T1000 (cell line): ENCODE data around the gene CABP1.
"Not testable (repeated sequence)": the region's sequence is repeated elsewhere in the genome, so short reads cannot be mapped to it uniquely, and the experiment has no call there.

ENCODE experiments used
- DNase-seq: peaks from one replicate; lab custom pipeline; 2025; ENCODE audit warnings: mixed read lengths; lab: John Stamatoyannopoulos, UW

CABP1 gene

DNA sequence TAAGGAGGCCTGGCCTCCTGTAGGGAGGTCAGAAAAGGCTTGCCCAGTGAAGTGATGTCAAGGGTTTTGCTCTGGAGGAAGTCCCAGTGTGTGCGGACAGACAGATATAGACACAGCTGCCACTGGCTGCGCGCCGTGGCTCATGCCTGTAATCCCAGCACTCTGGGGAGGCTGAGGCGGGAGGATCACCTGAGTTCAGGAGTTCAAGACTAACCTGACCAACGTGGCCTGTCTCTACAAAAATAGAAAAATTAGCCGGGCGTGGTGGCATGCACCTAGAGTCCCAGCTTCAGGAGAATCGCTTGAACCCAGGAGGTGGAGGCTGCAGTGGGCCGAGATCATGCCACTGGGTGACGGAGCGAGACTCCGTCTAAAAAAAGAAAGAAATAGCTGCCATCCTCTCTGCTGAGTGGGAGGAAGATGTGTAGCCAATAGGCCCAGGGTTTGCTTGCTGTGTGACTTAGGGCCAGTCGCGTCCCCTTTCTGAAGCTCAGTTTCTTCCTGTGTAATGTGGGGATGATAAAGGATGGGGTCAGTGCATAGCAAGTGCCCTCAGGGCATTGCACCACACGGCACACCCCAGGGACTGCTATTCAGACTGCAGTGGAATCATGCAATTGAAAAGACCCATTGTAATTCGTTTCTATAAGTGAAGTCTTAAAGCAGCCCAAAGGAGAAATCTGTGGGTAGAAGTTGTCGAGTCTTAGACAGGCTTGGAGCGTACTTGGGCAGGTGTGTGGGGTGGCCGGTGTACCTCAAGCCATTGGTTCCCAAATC lies 27.9 kb downstream of the CABP1 start:
- no peak for DNase-seq

DNA sequence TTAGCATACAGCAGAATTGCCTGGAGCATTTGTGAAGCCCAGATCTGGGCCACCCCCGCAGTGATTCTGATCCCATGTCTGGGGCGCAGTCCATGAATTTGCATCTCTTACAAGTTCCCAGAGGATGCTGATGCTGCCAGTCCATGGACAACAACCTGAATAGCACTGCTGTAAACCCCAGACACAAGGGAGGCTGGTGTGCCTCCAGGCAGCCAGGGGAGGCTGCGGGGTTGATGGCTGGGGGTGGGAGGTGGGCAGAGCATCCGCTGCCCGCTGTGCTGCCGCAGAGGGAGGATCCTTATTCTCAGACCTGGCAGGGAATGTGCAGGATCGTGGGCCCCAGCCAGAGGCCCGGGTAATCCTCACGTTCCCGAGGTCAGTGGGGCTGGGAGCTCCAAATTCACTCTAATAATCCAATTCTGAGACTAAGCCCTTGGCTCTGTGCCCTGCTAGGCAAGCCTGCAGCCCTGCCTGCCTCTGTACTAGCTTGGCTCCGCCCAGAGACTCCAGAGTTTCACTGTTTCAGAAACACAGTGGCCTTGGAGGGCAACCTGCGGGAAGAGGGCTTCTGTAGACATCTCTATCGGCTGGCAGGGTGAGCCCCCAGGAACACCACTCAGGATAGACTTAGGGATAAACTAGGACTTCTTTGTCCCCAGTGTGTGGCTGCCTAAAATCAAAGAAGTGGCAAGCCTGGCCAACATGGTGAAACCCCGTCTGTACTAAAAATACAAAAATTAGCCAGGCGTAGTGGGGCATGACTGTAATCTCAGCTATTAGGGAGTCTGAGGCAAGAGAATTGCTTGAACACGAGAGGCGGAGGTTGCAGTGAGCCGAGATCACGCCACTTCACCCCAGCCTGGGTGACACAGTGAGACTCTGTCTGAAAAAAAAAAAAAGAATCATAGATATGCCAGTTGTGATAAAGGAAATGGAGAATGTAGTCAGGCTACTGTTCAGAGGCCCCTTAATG lies 28.7 kb downstream of the CABP1 start:
- DNase-seq, result no peak

DNA sequence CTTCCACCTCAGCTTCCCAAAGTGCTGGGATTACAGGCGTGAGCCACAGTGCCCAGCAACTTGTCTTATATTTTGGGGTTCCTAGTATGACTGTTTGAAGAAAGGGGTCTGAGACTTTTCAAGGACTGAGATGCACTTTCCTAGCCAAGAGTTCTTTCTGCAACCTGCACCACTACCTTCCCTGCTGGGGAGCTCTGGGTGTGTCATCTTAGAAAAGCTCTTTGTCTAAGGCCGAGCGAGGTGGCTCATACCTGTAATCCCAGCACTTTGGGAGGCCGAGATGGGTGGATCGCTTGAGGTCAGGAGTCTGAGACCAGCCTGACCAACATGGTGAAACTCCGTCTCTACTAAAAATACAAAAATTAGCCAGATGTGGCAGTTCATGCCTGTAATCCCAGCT lies 29.8 kb downstream of the CABP1 start:
- DNase-seq, result not testable (repeated sequence)

DNA sequence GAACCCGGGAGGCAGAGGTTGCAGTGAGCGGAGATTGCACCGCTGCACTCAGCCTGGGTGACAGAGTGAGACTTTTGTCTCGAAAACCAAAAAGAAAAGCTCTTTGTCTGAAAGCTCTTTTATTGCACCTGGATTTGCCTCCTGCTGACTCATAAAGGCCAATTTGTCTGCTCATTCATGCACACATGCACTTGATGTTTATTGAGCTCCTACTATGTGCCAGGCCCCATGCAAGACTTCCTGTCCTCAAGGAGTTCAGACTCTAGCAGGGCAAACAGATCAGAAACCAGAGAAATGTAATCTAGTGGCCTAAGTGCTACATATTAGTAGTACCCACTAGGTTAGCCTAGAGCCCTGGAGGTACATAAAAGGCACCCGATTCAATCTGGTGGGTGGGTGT lies 30.2 kb downstream of the CABP1 start:
- no peak for DNase-seq

DNA sequence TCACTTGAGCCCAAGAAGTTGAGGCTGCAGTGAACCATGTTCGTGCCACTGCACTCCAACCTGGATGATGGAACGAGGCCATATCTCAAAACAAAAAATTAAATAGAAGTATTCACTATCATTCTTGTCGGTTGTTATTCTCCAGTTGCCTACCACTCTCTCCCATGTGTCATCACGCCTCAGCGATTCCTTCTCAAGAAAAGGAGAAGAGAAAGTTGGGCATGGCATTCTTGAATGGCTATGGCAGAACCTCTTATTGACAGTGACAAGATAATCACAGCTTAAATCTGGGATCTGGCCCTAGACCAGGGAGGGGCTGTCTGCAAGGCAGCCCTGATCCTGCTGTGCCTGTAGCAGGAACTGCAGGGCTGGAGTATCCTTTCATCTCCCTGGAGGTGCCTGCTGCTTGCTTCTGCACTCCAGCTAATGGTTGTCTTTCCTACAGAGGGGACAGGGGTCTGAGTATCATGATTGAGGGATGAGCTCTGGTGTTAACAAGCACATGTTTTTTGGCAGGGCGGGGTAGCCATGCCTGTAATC lies 33.7 kb downstream of the CABP1 start:
- no peak for DNase-seq

DNA sequence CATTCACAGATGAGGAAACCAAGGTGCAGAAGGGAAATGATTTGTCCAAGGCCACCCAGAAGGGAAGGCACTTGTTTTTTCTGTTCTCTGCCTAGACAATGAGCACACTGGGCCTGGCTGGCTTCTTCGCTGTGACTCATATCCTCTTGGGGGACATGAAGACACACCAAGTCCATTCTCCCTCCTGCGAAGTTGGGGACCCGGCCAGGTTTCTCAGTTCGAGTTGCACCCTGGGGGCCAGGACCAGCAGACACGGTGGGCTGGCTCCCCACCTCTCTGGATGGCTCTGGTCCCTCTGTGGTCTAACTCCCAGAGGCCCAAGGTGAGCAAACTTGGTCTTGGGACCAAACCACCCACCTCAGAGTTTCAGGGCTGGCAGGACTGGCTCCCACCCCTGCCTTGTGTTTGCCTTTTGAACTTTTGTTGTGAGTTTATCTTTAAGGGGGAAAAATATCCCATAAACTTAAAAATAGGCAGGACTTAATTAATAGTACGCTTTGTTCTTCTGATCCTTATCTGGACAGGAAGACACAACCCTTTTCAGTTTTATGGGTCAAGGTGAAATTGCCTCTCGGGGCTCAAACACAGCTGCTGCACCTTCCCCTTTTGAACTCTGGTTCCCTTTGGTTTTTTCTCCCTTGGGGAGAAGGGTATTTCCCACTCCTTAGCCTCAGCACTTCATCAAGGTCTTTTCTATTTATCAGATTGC lies 37.5 kb downstream of the CABP1 start:
- peak; percentile 31 for DNase-seq

DNA sequence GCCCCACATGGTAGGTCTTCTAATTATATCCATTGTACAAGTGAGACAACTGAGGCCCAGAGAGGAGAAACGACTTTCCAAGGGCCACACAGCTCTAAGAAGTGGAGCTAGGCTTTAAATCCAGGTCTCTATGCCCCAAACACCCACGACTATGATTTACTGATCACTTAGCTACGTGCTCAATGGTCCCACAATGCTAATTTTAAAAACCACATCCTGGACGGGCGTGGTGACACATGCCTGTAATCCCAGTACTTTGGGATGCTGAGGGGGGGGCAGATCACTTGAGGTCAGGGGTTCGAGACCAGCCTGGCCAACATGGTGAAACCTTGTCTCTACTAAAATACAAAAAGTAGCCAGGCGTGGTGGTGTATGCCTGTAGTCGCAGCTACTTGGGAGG lies 38.1 kb downstream of the CABP1 start:
- no peak for DNase-seq

DNA sequence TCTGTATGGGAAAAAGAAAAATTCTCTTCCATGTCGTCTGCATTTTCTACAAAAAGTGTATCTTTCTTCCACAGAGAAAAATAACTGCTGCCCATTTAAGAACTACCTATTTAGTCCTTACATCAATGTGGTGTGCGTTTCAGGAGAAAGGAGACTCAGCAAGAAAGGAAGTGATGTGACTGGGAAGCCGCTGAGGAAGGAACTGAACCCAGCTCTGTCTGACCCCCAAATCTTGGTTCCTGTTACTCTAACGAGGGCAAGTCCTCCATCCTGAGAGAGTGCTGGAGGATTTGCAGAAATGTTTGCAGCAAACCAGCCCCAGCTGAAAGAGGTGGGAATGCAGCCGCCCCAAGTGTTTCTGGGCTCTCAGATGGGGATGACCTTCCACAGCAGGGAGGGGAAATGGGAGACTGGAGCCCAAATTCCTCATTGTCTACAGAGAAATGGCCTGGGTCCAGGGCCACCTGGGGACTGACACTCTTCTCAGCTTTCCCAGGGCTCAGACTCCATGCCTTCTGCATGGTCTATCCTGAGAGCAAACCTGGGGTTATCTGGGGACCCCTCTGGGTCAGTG lies 39.8 kb downstream of the CABP1 start:
- no peak for DNase-seq

DNA sequence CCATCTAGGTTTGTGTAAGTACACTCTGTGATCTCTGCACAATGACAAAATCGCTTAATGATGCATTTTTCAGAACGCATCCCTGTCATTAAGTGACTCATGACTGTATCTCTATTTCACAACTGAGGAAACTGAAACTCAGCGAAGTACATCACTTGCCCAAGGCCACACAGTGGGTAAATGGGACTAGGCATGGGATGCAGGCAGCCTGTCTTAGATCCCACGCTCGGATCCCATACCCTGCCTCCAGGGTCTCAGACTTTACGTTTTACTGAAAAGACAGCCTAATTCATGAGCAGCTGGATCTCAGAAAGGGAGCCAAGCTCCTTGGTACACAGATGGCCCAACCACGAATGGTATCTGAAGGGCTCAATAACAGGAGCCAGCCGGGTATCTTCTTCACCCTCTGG lies 44.1 kb downstream of the CABP1 start:
- no peak for DNase-seq

DNA sequence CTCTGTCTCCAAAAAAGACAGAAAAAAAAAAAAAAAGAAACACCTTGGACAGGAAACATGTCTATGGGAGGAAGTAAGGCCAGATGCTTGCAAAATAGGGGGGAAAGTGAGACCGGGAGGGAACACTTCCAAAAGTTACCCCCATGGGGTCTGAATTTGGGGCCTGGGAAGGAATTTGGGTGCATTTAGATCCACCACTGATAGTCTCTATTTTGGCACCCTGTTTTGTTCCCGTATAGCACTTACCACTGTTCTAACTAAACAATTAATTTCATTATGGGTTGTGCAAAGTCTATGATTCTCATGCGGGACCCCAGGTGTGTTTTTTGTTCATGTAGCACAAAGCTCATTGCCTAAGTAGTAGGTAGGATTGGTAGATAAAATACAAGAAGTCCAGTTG lies 45.1 kb downstream of the CABP1 start:
- no peak for DNase-seq

DNA sequence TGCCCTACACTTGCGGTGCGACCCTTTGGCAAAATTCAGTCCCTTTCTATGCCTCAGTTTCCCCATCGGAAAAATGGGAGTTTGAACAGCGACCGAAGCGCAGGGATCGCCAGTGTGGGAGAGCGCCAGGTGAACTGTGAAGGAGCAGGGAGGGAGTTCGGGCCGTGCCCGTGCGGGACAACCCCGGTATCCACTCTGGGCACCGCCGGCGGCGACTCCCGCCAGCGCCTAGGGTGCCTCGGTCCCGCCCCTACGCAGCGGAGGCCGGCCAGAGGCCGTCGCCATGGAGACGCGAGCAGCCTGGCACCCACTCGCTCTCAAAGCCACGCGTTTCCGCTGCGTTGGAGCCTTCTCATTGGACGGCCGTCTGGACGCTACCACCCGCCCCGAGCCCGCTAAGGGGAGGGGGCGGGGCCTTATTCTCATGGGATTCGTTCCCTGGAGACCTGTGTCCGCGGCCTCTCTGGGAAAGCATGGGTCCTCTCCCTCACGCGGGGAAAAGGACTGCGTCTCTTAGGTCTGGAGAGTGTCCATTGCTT lies 45.8 kb downstream of the CABP1 start:
- peak; percentile 91 for DNase-seq

DNA sequence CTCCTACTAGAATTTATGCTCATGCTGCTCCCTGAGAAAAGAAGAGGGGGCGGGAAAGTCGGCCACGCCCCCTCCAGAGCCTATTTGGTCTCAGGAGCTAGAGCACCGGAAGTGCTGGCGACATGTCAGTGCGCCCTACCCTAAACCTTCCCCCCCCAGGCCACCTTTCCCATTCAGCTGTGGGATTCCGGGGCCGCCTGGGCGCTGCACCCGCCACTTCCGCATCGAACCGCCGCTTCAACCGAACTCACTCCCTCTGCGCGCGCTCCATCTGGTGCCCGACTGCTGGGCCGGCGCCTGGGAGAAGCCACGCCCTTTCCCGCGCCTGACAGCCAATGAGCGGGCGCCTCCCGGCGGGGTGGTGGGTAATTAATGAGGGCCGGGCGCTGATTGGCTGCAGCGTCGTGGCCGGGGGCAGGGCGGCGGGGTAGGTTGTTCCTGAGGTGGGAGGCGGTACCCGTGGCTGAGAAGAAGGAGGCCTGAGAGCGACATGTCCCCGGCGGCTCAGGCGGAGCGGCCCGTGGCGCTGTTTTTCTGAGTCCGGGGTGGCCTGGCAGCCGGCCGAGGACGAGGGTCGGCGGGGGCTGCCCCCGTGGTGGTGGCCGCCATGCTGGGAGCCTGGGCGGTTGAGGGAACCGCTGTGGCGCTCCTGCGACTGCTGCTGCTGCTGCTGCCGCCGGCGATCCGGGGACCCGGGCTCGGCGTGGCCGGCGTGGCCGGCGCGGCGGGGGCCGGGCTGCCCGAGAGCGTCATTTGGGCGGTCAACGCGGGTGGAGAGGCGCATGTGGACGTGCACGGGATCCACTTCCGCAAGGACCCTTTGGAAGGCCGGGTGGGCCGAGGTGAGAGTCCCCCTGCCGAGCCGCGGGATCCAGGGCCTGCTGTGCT lies 46.5 kb downstream of the CABP1 start, which contains the start of gene MLEC:
Gene MLEC (plus strand): TSS at position 460 of the 888 bp plus-strand sequence. CDS start 148 bp downstream, at position 608.
- DNase-seq, result peak; percentile 97

DNA sequence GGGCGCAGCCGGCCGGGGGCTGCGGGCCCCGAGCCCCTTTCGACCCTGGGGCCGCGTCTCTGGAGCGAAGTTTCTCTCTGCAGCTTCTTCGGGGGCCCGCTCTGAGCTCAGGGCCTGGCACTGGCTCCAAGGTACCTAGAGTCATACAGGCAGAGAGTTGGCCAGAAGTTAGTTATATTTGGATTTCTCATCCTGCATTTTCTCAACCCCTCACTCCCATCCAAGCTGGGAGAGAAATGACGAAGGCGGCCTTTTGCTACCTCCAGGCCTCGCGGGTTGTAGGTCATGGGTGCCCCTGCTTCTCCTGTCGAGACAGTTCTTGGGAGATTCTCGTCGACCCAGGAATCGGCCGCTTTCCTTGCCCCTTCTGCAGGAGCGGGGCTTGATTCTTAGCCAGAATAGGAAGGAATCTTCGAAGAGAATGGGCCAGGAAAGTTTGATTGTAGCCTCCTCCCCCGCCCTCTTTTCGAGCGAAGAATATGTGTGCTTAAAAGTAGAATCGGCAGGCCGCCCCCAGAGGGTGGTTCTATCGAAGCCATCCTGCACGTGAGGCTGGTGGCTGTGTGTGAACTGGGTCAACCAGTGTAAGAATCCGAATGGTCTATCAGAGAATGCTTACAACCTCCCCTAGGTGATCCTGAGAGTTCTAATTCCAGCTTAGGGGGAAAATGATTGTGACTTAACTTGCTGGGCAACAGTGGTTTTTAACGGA lies 47.3 kb downstream of the CABP1 start:
- no peak for DNase-seq

DNA sequence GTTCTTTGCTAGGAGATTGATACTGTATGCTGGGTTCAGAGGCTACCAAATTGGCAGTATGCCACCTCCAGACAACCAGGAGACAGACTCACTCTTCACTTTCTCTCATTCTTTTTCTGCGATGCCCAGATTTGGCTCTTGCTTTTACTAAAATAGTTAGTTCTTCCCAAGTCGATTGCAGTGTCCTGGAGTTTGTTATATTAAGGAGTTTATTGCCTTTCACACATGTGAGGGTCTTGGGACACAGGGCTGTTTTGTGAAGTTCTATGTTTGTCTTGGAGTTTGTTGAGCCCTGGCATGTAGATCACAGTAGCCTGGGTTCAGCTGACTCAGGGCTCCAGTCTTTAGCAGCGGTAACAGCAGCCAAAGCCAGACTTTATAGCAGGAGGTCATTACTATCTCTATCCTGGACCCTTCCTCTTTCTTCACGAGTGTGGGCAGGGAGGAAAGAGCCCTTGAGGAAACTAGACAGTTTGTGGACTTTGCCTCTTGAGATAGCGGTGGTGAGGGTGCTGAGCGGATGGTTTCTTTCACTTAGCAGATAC lies 48.2 kb downstream of the CABP1 start:
- no peak for DNase-seq

DNA sequence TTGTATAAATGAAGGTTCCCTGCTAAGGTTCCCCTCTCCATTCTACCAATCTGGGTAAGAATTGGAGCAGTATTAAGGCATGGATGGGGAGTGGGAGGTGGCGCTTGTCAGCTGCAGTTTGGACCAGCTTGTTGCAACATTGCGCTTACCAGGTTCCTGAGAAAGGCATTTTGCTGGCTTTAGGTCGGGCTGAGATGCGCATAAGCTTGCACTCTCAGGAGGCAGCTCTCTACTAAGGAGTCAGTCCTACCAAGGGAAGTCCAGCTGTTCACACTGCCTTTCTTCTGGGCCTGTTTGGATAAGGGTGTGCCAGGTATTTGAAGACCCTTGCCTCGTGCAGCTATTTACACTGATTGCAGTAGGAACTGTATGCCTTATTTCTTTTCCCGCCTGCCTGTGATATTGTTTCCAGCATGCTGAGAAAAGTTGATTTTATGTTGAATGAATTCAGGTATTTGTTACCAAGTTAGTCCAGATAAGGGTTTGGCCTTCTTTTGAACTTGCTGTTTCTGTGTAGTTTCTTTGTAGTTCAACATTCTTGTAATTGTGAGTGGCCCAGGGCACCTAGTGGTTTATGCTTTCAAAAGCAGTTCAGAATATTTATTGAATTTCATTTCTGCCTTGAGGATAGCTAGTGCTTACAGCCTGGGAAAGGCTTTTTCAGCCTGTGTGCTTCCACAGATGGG lies 49.1 kb downstream of the CABP1 start:
- DNase-seq, result no peak

DNA sequence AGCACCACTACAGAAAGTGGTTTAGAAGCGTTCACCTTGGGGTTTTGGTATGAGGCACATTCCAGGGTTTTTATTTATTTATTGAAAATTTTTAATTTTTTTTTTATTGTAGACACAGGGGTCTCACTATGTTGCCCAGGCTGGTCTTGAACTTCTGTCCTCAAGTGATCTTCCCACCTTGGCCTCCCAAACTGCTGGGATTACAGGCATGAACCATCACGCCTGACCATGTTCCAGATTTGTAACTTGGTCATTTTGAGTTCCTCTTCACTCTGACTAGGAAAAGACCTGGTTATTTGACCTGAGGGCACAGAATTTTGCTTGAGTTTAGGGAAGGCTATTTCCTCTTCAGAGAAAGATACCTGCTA lies 49.6 kb downstream of the CABP1 start:
- no peak for DNase-seq

DNA sequence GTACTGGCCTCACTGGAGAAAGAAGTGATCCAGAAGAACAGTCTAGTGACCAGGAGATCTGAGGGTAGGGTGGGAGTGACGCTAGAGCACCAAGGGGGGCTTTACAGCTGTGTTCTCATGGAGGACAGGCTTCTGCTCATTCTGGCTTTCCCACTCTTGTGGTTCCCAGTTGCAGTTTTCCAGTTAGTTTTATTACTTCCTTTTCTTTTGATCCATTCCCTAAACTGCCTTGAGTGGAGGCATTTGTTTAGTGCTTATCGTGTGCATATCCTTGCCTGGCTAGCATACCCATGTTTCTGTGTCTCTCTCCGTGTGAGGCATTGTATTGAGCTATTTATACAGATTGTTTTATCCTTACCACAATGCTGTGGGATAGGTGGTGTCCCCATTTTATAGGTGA lies 50.6 kb downstream of the CABP1 start:
- DNase-seq, result no peak

DNA sequence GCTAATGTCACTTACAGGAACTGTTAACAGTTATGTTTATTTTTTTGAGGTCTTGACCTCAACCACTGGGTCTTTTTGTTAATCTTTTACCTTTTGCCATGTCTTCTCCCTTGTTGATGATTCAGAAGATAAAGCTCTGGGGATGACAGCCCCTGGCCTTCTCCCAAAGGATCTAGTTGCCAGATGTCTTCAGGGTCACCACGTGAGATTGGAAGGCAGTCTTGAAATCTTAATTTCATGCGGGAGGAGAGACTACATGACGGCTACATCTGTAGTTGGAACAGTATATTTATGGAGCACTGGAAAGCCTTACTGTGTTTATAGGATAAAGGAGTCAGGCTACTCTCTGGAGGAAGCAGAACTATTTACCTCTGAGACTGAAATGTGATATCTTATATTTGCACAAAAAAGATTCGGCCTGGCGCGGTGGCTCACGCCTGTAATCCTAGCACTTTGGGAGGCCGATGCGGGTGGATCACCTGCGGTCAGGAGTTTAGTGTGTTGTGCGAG lies 52.2 kb downstream of the CABP1 start:
- no peak for DNase-seq

DNA sequence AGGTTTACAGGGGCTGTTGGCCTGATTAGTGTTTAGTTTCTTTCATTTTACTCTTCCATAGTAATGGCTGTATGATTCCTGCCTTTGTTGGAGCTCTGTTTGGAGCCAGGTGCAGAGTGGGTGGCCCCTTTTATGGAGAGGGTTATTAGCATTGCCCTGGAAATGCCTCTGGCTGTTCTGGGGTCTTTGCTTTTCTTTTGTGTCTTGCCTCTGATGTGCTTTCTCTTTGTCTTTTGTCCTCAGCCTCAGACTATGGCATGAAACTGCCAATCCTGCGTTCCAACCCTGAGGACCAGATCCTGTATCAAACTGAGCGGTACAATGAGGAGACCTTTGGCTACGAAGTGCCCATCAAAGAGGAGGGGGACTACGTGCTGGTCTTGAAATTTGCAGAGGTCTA lies 53.4 kb downstream of the CABP1 start:
- DNase-seq, result no peak
